Calu3 (cell line): Measurements from ENCODE around the gene FAM171A2. TPM values are rescaled to one million over a fixed set of nuclear protein-coding genes. Genes with fewer than 3 reads are reported as not detected.

Experiments used
- BruUV-seq: library from RNA; stranded (reverse); fragments of 400-500 nt; replicated peaks from 2 replicates; lab custom pipeline; 2021; lab: Mats Ljungman, UMichigan
- CTCF ChIA-PET: fragments of 300-600 bp; sonication (Branson Sonifier 250); formaldehyde crosslinking; loops from one replicate; lab custom pipeline; 2022; ENCODE audit warnings: antibody characterized with exemption; lab: Charles Lee
- DNase-seq: peaks from one replicate; pipeline ENCODE4 v3.0.0; 2022
- H3K27ac Mint-ChIP-seq: one replicate; pipeline ENCODE4 v1.8.0; 2022; ENCODE audit warnings: mixed read lengths; ENCODE audit not compliant: unreplicated experiment
- H3K27me3 Mint-ChIP-seq: one replicate; pipeline ENCODE4 v1.8.0; 2022; ENCODE audit warnings: mixed read lengths; ENCODE audit not compliant: unreplicated experiment
- H3K36me3 Mint-ChIP-seq: one replicate; pipeline ENCODE4 v1.8.0; 2022; ENCODE audit warnings: mild to moderate bottlenecking, moderate library complexity, mixed read lengths; ENCODE audit not compliant: insufficient read depth, unreplicated experiment
- H3K4me1 Mint-ChIP-seq: one replicate; pipeline ENCODE4 v1.8.0; 2022; ENCODE audit warnings: mild to moderate bottlenecking, low read depth, mixed read lengths; ENCODE audit not compliant: unreplicated experiment
- H3K4me3 Mint-ChIP-seq: one replicate; pipeline ENCODE4 v1.8.0; 2022; ENCODE audit warnings: mild to moderate bottlenecking, low read depth, moderate library complexity, mixed read lengths; ENCODE audit not compliant: unreplicated experiment
- H3K9me3 Mint-ChIP-seq: one replicate; pipeline ENCODE4 v1.8.0; 2022; ENCODE audit warnings: low read depth, mixed read lengths; ENCODE audit not compliant: unreplicated experiment
- intact Hi-C: fragments of 100-400 bp; cut with micrococcal nuclease; formaldehyde crosslinking; loops from one replicate; pipeline ENCODE4 v1.10.0; 2022; ENCODE audit not compliant: unreplicated experiment
- total RNA-seq: library from RNA; stranded (reverse); gene quantifications from 2 replicates; pipeline ENCODE4 v1.2.3, GENCODE V29; 2022
- TF ChIP-seq, protein P1 (sequence below): fragments of 200-600 bp; IDR thresholded peaks from one replicate; pipeline ENCODE4 v1.8.0; 2022; ENCODE audit warnings: antibody characterized with exemption; ENCODE audit not compliant: unreplicated experiment

The FAM171A2 gene
- total RNA-seq, 1 experiment from 2014 or later: 2.0 TPM

DNA sequence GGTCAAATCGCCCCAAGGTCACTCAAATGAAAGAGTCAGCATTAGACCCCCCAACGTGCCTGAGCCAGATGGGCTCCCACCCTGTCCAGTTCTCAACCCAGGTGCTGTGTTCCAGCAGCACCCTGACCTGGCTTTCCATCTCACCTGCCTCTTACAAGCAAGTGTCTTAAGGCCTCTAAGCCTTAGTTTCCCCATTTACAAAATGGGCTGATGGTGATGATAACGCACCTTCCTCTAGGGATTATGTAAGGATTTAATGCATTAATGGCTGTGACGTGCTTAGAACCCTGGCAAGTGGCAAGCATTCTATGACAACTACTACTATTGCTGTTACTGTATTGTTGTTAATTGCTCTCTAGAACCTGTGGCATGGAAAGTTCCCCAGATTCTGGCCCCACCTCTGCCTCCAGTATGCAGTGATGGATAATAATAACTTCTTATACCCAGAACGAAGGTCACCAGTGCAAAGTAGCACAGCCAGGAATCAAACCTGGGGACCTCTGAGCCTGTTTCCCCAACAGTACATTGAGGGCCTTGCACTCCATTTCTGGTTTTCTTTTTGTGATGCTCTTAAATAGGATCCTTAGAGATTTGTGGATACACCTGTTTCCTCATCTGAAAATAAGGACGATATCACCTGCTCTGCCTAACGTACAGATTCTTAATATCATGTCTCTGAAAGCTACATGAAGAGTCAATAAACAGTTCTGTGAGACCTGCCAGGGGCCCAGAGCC is 35.8 kb downstream of the FAM171A2 start:
- H3K4me3 Mint-ChIP-seq: no peak overlapping the region
- no peaks in the 10 kb centered on the region for H3K9me3 Mint-ChIP-seq
- CTCF ChIA-PET: no interaction called here
- no peak overlapping the region for H3K27ac Mint-ChIP-seq
- intact Hi-C loops: loop anchor here (5.0 kb wide), 1 partner anchor 106 kb away; no protein-coding TSS in a partner anchor
- H3K27me3 Mint-ChIP-seq: no peaks in the 10 kb centered on the region
- TF ChIP-seq, protein P1, sequence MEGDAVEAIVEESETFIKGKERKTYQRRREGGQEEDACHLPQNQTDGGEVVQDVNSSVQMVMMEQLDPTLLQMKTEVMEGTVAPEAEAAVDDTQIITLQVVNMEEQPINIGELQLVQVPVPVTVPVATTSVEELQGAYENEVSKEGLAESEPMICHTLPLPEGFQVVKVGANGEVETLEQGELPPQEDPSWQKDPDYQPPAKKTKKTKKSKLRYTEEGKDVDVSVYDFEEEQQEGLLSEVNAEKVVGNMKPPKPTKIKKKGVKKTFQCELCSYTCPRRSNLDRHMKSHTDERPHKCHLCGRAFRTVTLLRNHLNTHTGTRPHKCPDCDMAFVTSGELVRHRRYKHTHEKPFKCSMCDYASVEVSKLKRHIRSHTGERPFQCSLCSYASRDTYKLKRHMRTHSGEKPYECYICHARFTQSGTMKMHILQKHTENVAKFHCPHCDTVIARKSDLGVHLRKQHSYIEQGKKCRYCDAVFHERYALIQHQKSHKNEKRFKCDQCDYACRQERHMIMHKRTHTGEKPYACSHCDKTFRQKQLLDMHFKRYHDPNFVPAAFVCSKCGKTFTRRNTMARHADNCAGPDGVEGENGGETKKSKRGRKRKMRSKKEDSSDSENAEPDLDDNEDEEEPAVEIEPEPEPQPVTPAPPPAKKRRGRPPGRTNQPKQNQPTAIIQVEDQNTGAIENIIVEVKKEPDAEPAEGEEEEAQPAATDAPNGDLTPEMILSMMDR: no peak
- no peak for DNase-seq
- peaks cover 39% of the 10 kb centered on the region for H3K36me3 Mint-ChIP-seq
- BruUV-seq: no TSS peak
- peaks cover 17% of the 10 kb centered on the region for H3K4me1 Mint-ChIP-seq

DNA sequence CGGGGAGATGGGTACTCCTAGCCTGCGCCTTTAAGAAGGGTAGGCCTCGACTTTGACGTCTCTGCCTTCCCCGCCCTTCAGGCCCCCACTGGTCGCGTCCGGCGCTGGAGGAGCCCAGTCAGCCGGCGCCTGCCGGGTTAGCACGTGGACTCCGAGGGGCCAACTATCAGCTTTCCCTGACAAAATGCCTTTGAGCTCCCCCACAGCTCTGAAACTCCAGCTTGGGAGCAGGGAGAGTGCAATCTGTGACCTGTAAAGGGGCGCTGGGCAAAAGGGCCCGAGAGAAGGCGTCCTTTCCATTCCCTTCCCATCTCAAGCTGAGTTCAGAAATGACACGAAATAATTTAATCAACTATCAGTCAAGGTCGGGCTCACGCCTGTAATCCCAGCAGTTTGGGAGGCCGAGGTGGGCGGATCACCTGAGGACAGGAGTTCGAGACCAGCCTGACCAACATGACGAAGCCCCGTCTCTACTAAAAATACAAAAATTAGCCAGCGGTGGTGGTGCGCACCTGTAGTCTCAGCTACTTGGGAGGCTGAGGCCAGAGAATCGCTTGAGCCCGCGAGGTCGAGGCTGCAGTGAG is 36.7 kb downstream of the FAM171A2 start:
- BruUV-seq: no TSS peak
- H3K4me3 Mint-ChIP-seq: peak overlapping the region; percentile 96
- DNase-seq: peak; percentile 99
- CTCF ChIA-PET: interaction anchor here (0.6 to 1.0 kb wide), 8 partner anchors 18 to 641 kb away, joined by 3 to 8 read pairs (median 6); partner anchors contain the start of genes C1QL1, GRN, LSM12 and RUNDC3A
- peaks cover 17% of the 10 kb centered on the region for H3K4me1 Mint-ChIP-seq
- TF ChIP-seq, protein P1: no peak
- peak overlapping the region; percentile 94 for H3K27ac Mint-ChIP-seq
- H3K9me3 Mint-ChIP-seq: no peaks in the 10 kb centered on the region
- H3K36me3 Mint-ChIP-seq: peaks cover 43% of the 10 kb centered on the region
- H3K27me3 Mint-ChIP-seq: no peaks in the 10 kb centered on the region
- intact Hi-C loops: loop anchor here (5.0 kb wide), 1 partner anchor 105 kb away; no protein-coding TSS in a partner anchor

DNA sequence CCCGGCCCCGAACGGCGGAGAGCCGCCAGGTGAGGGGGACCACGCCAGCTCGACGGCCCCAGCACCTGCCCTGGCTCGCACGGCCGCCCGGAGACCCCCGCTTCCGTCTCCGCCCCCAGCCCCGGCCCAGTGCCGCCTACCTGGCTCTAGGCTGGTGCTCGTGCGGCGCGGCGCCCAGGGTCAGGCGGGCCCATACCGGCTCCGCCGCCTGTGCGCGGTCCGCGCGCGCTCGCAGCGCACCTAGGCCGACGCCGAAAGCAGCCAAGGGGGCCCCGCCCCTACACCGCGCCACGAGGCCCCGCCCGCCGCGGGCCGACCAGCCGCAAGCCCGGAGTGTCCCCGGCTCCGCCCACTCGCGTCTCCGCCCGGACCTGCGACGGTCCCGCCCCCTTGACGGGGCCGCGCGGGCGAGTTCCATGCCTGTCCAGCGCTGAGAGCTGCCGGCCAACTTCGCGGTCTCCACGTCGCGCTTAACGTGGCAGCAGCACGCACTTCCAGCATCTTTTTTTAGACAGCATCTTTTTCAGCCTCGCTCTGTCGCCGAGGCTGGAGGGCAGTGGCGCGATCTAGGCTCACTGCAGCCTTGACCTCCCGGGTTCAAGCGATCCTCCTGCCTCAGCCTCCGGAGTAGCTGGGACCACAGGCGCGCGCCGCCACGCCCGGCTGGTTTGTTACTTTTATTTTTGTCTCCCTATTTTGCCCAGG is 38.9 kb downstream of the FAM171A2 start, which contains the start of gene SLC25A39:
Gene SLC25A39, minus strand, starts transcription at position 253 of the 705 bp plus-strand sequence. CDS start 1,261 bp downstream, outside the sequence.
- H3K27me3 Mint-ChIP-seq: no peaks in the 10 kb centered on the region

More for the DNA sequence above, 38.9 kb downstream of the FAM171A2 start, which contains the start of gene SLC25A39:
- peak; percentile 100 for DNase-seq
- TF ChIP-seq, protein P1: no peak
- CTCF ChIA-PET: interaction anchor here (0.6 to 1.9 kb wide), 9 partner anchors 9 to 155 kb away, joined by 3 to 9 read pairs (median 3); partner anchors contain the start of gene RUNDC3A
- Mint-ChIP-seq H3K4me3 (peak within 1 kb of the TSS; percentile 96), H3K36me3 (peaks cover 51% of the 10 kb centered on the region), H3K9me3 (no peaks in the 10 kb centered on the region), H3K4me1 (peaks cover 7% of the 10 kb centered on the region), H3K27ac (peak within 1 kb of the TSS; percentile 94)
- BruUV-seq: no TSS peak
- intact Hi-C loops: loop anchor here (5.0 kb wide), 1 partner anchor 102 kb away; no protein-coding TSS in a partner anchor
